ENCODE results near the gene PKP3.
"Not testable (repeated sequence)": the region's sequence is repeated elsewhere in the genome, so short reads cannot be mapped to it uniquely, and the experiment has no call there.

The PKP3 gene

GRCh38 chr11:359181-359714 lies 34.8 kb upstream of the PKP3 start:
- DNase-seq (ENCODE audit: insufficient read length, low spot score) (no peak), FAIRE-seq (no peak)
- TF ChIP-seq CTCF (IDR thresholded peaks at IDR 0.05; ENCODE audit: insufficient read depth, missing control alignments), result no peak

- no peak for DNase-seq (ENCODE audit: insufficient read length, low spot score)
- no peak for FAIRE-seq
- no peak for TF ChIP-seq CTCF (IDR thresholded peaks at IDR 0.05; ENCODE audit: insufficient read depth, missing control alignments)
These were observed 33.4 kb upstream of the PKP3 start for GRCh38 chr11:360326-361280.

GRCh38 chr11:362642-363442 lies 31.2 kb upstream of the PKP3 start:
- FAIRE-seq (no peak), DNase-seq (ENCODE audit: insufficient read length, low spot score) (no peak)
- TF ChIP-seq CTCF (IDR thresholded peaks at IDR 0.05; ENCODE audit: insufficient read depth, missing control alignments), result no peak

GRCh38 chr11:363443-363805 lies 30.6 kb upstream of the PKP3 start:
- FAIRE-seq; DNase-seq (ENCODE audit: insufficient read length, low spot score): not testable (repeated sequence)

GRCh38 chr11:363948-364761 lies 29.9 kb upstream of the PKP3 start:
- FAIRE-seq, result no peak
- DNase-seq (ENCODE audit: insufficient read length, low spot score), result no peak
- TF ChIP-seq CTCF (IDR thresholded peaks at IDR 0.05; ENCODE audit: insufficient read depth, missing control alignments), result no peak

- DNase-seq (ENCODE audit: insufficient read length, low spot score), result no peak
- no peak for FAIRE-seq
- TF ChIP-seq CTCF (IDR thresholded peaks at IDR 0.05; ENCODE audit: insufficient read depth, missing control alignments), result no peak
These were observed 28.9 kb upstream of the PKP3 start for GRCh38 chr11:364991-365725.
